ENCODE data around the gene PXK. TPM values are rescaled to one million over a fixed set of nuclear protein-coding genes. Genes with fewer than 3 reads are reported as not detected.
A peak's percentile ranks its signal among the peaks of the same experiment; 100 is the strongest.

PXK gene
- total and polyA plus RNA-seq, 12 donors = 5.6 to 40.5 (median 25.3) TPM

DNA sequence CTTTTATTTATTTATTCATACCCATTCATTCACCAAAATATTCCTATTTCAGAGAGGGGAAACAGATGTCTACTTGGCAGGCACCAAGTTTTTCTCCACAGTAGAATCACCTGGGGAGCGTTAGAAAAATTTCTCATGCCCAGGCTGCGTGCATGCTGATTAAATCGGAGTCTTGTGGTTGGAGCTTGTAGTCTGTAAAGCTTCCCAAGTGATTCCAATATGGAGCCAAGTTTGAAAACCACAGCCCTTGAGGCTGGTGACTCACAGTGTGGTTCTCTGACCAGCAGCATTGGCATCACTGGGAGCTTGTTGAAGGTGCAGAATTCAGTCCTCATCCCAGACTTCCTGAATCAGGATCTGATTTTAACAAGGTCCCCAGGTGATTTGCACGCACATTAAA, 51.2 kb downstream of the PXK start:
- 61 to 73% (median 66%) methylated on average over 4 of the region's 4 CpGs for WGBS, 4 donors
- TF ChIP-seq, protein P1, sequence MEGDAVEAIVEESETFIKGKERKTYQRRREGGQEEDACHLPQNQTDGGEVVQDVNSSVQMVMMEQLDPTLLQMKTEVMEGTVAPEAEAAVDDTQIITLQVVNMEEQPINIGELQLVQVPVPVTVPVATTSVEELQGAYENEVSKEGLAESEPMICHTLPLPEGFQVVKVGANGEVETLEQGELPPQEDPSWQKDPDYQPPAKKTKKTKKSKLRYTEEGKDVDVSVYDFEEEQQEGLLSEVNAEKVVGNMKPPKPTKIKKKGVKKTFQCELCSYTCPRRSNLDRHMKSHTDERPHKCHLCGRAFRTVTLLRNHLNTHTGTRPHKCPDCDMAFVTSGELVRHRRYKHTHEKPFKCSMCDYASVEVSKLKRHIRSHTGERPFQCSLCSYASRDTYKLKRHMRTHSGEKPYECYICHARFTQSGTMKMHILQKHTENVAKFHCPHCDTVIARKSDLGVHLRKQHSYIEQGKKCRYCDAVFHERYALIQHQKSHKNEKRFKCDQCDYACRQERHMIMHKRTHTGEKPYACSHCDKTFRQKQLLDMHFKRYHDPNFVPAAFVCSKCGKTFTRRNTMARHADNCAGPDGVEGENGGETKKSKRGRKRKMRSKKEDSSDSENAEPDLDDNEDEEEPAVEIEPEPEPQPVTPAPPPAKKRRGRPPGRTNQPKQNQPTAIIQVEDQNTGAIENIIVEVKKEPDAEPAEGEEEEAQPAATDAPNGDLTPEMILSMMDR (IDR thresholded peaks at IDR 0.05) = no peak
- no peak for TF ChIP-seq POLR2A (IDR thresholded peaks at IDR 0.05)
- Histone ChIP-seq H3K4me3 (no peak overlapping the region), H3K9me3 (replicated peaks in 1 of 3) (no peaks in the 10 kb centered on the region), H3K27me3 (no peaks in the 10 kb centered on the region), H3K36me3 (replicated peaks in 1 of 2) (no peaks in the 10 kb centered on the region), H3K27ac (peak overlapping the region in 3 of 5 donors; percentile 2 to 39 (median 15)), H3K4me1 (replicated peaks in 1 of 2) (peaks cover 8 to 33% of the 10 kb centered on the region in 2 donors)
- peak; percentile 25 to 75 (median 67) for DNase-seq
- intact Hi-C loops (cut with DNase I) = loop anchor here in 1 of 2 donors (10.0 kb wide), 1 partner anchor 49 kb away; the partner anchor contains the start of gene PXK

DNA sequence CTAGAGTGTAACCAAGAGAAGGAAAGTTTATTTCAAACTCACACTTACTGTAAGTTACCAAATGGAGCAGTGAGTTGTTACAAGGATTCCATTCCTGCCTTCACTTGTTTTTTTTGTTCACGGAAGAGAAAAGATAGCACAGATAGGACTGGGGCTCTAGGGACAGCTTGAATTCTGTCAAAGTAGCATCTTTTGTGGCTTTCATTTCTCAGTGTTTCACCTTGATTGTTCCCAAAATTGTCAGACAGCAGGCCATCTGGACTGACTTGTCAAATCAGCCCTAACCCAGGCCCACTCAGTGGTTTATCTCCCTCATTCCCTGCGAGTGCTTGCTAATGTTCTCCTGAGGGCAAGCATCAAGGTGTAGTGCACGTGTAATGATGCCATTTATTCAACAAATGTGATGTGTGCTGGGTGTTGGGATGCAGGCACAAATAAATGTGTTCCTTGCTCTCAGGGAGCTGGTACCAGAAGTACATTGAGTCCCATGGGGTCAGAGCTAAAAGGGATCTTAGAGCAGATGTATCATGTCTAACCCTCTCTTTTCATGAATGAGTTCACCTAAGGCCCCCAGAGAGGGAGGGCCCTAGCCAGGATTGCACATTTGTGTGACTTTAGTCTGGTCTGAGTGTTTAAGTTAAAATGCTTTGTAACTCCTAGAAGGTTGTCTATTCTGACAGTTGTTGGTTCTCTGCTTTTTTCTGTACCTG, 51.8 kb downstream of the PXK start:
- H3K4me1 ChIP-seq (replicated peaks in 1 of 2) = peaks cover 8 to 40% of the 10 kb centered on the region in 2 donors
- peak overlapping the region in 3 of 5 donors; percentile 2 to 39 (median 15) for H3K27ac ChIP-seq
- intact Hi-C loops (cut with DNase I) = loop anchor here in 1 of 2 donors (10.0 kb wide), 1 partner anchor 50 kb away; the partner anchor contains the start of gene PXK
- no peak for TF ChIP-seq POLR2A (IDR thresholded peaks at IDR 0.05)
- TF ChIP-seq, protein P1 (IDR thresholded peaks at IDR 0.05) = no peak
- H3K27me3 ChIP-seq = no peaks in the 10 kb centered on the region
- WGBS, 4 donors = 84 to 98% (median 94%) methylated on average over 2 to 3 of the region's 3 CpGs
- H3K36me3 ChIP-seq (replicated peaks in 1 of 2) = no peaks in the 10 kb centered on the region
- DNase-seq = no peak
- H3K9me3 ChIP-seq (replicated peaks in 1 of 3) = no peaks in the 10 kb centered on the region
- H3K4me3 ChIP-seq = no peak overlapping the region

GRCh38 chr3:58386626-58387365, 54.1 kb downstream of the PXK start:
- WGBS, 4 donors = 48 to 68% (median 60%) methylated on average over 3 of the region's 3 CpGs
- no peak for TF ChIP-seq POLR2A (IDR thresholded peaks at IDR 0.05)
- TF ChIP-seq, protein P1 (IDR thresholded peaks at IDR 0.05) = no peak
- DNase-seq = peak; percentile 17 to 71 (median 38)
- H3K27me3 ChIP-seq = no peaks in the 10 kb centered on the region
- intact Hi-C loops (cut with DNase I) = loop anchor here in 1 of 2 donors (10.0 kb wide), 1 partner anchor 52 kb away; the partner anchor contains the start of gene PXK
- no peaks in the 10 kb centered on the region for H3K36me3 ChIP-seq (replicated peaks in 1 of 2)
- H3K4me1 ChIP-seq (replicated peaks in 1 of 2) = peaks cover 9 to 51% of the 10 kb centered on the region in 2 donors
- H3K4me3 ChIP-seq = no peak overlapping the region
- no peaks in the 10 kb centered on the region for H3K9me3 ChIP-seq (replicated peaks in 1 of 3)
- peak overlapping the region in 3 of 5 donors; percentile 32 to 64 (median 48) for H3K27ac ChIP-seq
